Activated CD8-positive, alpha-beta memory T cell treated with anti-CD3 and anti-CD28 coated beads, Interleukin-2, amount 50 U/mL, for 1 hour (primary cell): ENCODE measurements around the gene CRMP1.
"Not testable (repeated sequence)": the region's sequence is repeated elsewhere in the genome, so short reads cannot be mapped to it uniquely, and the experiment has no call there.

Experiments
- DNase-seq: peaks from one replicate; pipeline ENCODE4 v3.0.0-alpha.2; 2020; ENCODE audit errors: extremely low read depth

The CRMP1 gene

GRCh38 chr4:5856362-5856761, 36.5 kb downstream of the CRMP1 start:
- not testable (repeated sequence) for DNase-seq

- DNase-seq, result no peak
These were observed 38.0 kb downstream of the CRMP1 start for GRCh38 chr4:5854929-5855328.

GRCh38 chr4:5852523-5853202, 40.2 kb downstream of the CRMP1 start:
- DNase-seq, result no peak

GRCh38 chr4:5851637-5852301, 41.1 kb downstream of the CRMP1 start:
- no peak for DNase-seq

- no peak for DNase-seq
These were observed 47.6 kb downstream of the CRMP1 start for GRCh38 chr4:5845035-5845905.

- DNase-seq, result no peak
These were observed 49.0 kb downstream of the CRMP1 start for GRCh38 chr4:5843573-5844530.

- no peak for DNase-seq
These were observed 50.4 kb downstream of the CRMP1 start for GRCh38 chr4:5842456-5842855.

- no peak for DNase-seq
These were observed 52.9 kb downstream of the CRMP1 start for GRCh38 chr4:5839751-5840674.

- no peak for DNase-seq
These were observed 53.6 kb downstream of the CRMP1 start for GRCh38 chr4:5839332-5839731.

GRCh38 chr4:5837483-5837882, 55.4 kb downstream of the CRMP1 start:
- DNase-seq, result not testable (repeated sequence)

GRCh38 chr4:5836943-5837342, 55.9 kb downstream of the CRMP1 start:
- DNase-seq, result no peak

GRCh38 chr4:5828005-5828391, 64.9 kb downstream of the CRMP1 start:
- DNase-seq, result no peak

- DNase-seq, result no peak
These were observed 65.5 kb downstream of the CRMP1 start for GRCh38 chr4:5827108-5828004.

GRCh38 chr4:5826437-5827107, 66.3 kb downstream of the CRMP1 start:
- DNase-seq, result no peak

- no peak for DNase-seq
These were observed 67.4 kb downstream of the CRMP1 start for GRCh38 chr4:5825321-5826041.

- DNase-seq, result no peak
These were observed 68.3 kb downstream of the CRMP1 start for GRCh38 chr4:5824635-5825034.

GRCh38 chr4:5824227-5824626, 68.7 kb downstream of the CRMP1 start:
- DNase-seq, result no peak
